MM.1S (cell line): Measurements from ENCODE around the gene ACIN1.

ENCODE experiments used
- DNase-seq: peaks from one replicate; pipeline ENCODE4 v3.0.0-alpha.2; 2015
- H2AFZ ChIP-seq: fragments of 300-600 bp; sonication (generic); 2 replicates; pipeline ENCODE4 v1.6.0; 2016; ENCODE audit warnings: antibody characterized with exemption, low read length
- H3F3A ChIP-seq: fragments of 300-600 bp; sonication (generic); 2 replicates; pipeline ENCODE4 v1.6.1; 2016; ENCODE audit warnings: mild to moderate bottlenecking, antibody characterized with exemption, low read length, moderate library complexity, mixed read lengths; ENCODE audit not compliant: insufficient read depth
- H3K27ac ChIP-seq: fragments of 300-600 bp; sonication (generic); 2 replicates; pipeline ENCODE4 v1.5.1; 2016; ENCODE audit warnings: mild to moderate bottlenecking, low read length
- H3K27me3 ChIP-seq: fragments of 300-600 bp; sonication (generic); replicated peaks from 2 replicates; pipeline ENCODE4 v1.6.0; 2016; ENCODE audit warnings: low read length; ENCODE audit not compliant: insufficient read depth
- H3K36me3 ChIP-seq: fragments of 300-600 bp; sonication (generic); replicated peaks from 2 replicates; pipeline ENCODE4 v1.6.1; 2016; ENCODE audit warnings: mild to moderate bottlenecking, low read length, mixed read lengths; ENCODE audit not compliant: insufficient read depth
- H3K4me1 ChIP-seq: fragments of 300-600 bp; sonication (generic); 2 replicates; pipeline ENCODE4 v1.6.1; 2016; ENCODE audit warnings: low read length, mixed read lengths
- H3K4me2 ChIP-seq: fragments of 300-600 bp; sonication (generic); 2 replicates; pipeline ENCODE4 v1.6.0; 2016; ENCODE audit warnings: low read depth, low read length
- H3K4me3 ChIP-seq: fragments of 300-600 bp; sonication (generic); 2 replicates; pipeline ENCODE4 v1.5.1; 2016; ENCODE audit warnings: low read length, mixed read lengths
- H3K79me2 ChIP-seq: fragments of 300-600 bp; sonication (generic); 2 replicates; pipeline ENCODE4 v1.6.1; 2016; ENCODE audit warnings: mixed run types, low read length, mixed read lengths
- H3K9ac ChIP-seq: fragments of 300-600 bp; sonication (generic); 2 replicates; pipeline ENCODE4 v1.6.1; 2016; ENCODE audit warnings: low read length, mixed read lengths
- H3K9me2 ChIP-seq: fragments of 300-600 bp; sonication (generic); replicated peaks from 2 replicates; pipeline ENCODE4 v1.6.1; 2016; ENCODE audit warnings: mild to moderate bottlenecking, low read length, mixed read lengths; ENCODE audit not compliant: insufficient read depth
- H3K9me3 ChIP-seq: fragments of 300-600 bp; sonication (generic); replicated peaks from 2 replicates; pipeline ENCODE4 v1.6.1; 2016; ENCODE audit warnings: mild to moderate bottlenecking, low read length, mixed read lengths; ENCODE audit not compliant: insufficient read depth
- H4K20me1 ChIP-seq: fragments of 300-600 bp; sonication (generic); 2 replicates; pipeline ENCODE4 v1.6.1; 2016; ENCODE audit warnings: mild to moderate bottlenecking, low read length, moderate library complexity, mixed read lengths; ENCODE audit not compliant: insufficient read depth
- EZH2 ChIP-seq: fragments of 300-600 bp; sonication (generic); optimal IDR thresholded peaks from 2 replicates; pipeline ENCODE3; 2017; ENCODE audit warnings: low read depth, mild to moderate bottlenecking, antibody characterized with exemption, low read length, mixed read lengths
- EZH2phosphoT487 ChIP-seq: fragments of 300-600 bp; sonication (generic); IDR thresholded peaks from 2 replicates; pipeline ENCODE4 v1.6.1; 2018; ENCODE audit warnings: antibody characterized with exemption, low read length
- TF ChIP-seq, protein P1 (sequence below): fragments of 300-600 bp; sonication (generic); IDR thresholded peaks from 2 replicates; pipeline ENCODE4 v1.5.1; 2016; ENCODE audit warnings: antibody characterized with exemption, low read length, mixed read lengths

ACIN1 gene

DNA sequence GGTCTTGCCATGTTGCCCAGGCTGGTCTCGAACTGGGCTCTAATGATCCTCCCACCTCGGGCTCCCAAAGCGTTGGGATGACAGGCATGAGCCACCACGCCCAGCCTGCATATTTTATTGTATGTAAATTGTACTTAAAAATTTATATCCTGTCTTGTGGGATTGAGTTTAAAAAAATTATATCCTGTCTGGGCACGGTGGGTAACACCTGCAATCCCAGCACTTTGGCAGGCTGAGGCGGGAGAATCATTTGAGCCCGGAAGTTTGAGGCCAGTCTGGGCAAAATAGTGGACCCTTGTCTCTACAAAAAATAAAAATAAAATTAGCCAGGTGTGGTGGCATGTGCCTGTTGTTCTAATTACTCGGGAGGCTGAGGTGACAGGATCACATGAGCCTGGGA, 38.0 kb upstream of the ACIN1 start:
- Histone ChIP-seq H3K27me3 (no peaks in the 10 kb centered on the region), H4K20me1 (no peaks in the 10 kb centered on the region), H3K36me3 (no peaks in the 10 kb centered on the region)

DNA sequence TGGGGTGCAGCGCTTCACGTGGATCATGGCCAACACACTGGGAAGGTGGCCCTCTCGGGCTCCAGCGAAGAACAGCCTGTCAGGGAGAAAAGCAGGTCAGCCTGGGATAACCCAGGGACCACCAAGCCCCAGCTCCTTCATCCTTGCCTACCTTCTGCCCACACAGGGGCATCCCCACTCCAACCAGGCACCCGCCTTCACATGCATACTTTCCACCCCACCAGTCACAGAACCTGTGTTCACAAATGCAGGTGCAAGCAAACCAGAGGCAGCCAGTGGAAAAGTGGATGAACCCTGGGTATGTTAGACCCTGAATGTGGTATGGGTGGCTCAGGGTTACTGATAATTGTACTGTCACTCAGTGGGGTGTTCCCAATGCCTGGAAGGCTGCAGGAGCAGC, 36.5 kb upstream of the ACIN1 start:
- no peak overlapping the region for H2AFZ ChIP-seq
- no peak overlapping the region for H3K27ac ChIP-seq
- no peaks in the 10 kb centered on the region for H3K9me2 ChIP-seq
- no peak overlapping the region for H3K4me3 ChIP-seq
- TF ChIP-seq EZH2: no peak
- no peak for TF ChIP-seq EZH2phosphoT487
- TF ChIP-seq, protein P1, sequence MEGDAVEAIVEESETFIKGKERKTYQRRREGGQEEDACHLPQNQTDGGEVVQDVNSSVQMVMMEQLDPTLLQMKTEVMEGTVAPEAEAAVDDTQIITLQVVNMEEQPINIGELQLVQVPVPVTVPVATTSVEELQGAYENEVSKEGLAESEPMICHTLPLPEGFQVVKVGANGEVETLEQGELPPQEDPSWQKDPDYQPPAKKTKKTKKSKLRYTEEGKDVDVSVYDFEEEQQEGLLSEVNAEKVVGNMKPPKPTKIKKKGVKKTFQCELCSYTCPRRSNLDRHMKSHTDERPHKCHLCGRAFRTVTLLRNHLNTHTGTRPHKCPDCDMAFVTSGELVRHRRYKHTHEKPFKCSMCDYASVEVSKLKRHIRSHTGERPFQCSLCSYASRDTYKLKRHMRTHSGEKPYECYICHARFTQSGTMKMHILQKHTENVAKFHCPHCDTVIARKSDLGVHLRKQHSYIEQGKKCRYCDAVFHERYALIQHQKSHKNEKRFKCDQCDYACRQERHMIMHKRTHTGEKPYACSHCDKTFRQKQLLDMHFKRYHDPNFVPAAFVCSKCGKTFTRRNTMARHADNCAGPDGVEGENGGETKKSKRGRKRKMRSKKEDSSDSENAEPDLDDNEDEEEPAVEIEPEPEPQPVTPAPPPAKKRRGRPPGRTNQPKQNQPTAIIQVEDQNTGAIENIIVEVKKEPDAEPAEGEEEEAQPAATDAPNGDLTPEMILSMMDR: no peak
- no peak overlapping the region for H3K4me2 ChIP-seq
- no peaks in the 10 kb centered on the region for H3K36me3 ChIP-seq
- no peak overlapping the region for H3K9ac ChIP-seq
- H3K4me1 ChIP-seq: no peaks in the 10 kb centered on the region
- H3K79me2 ChIP-seq: no peaks in the 10 kb centered on the region
- no peaks in the 10 kb centered on the region for H3K27me3 ChIP-seq
- H3F3A ChIP-seq: no peaks in the 10 kb centered on the region
- H4K20me1 ChIP-seq: no peaks in the 10 kb centered on the region
- DNase-seq: no peak
- no peaks in the 10 kb centered on the region for H3K9me3 ChIP-seq

More for the DNA sequence above, 38.0 kb upstream of the ACIN1 start:
- no peaks in the 10 kb centered on the region for H3K9me3 ChIP-seq
- no peaks in the 10 kb centered on the region for H3K79me2 ChIP-seq
- H3K4me3 ChIP-seq: no peak overlapping the region
- no peak overlapping the region for H3K9ac ChIP-seq
- no peaks in the 10 kb centered on the region for H3K9me2 ChIP-seq
- no peak for DNase-seq
- TF ChIP-seq EZH2: no peak
- TF ChIP-seq, protein P1: no peak
- TF ChIP-seq EZH2phosphoT487: no peak
- H3F3A ChIP-seq: no peaks in the 10 kb centered on the region
- H3K27ac ChIP-seq: no peak overlapping the region
- H3K4me1 ChIP-seq: no peaks in the 10 kb centered on the region
- no peak overlapping the region for H3K4me2 ChIP-seq
- H2AFZ ChIP-seq: no peak overlapping the region

DNA sequence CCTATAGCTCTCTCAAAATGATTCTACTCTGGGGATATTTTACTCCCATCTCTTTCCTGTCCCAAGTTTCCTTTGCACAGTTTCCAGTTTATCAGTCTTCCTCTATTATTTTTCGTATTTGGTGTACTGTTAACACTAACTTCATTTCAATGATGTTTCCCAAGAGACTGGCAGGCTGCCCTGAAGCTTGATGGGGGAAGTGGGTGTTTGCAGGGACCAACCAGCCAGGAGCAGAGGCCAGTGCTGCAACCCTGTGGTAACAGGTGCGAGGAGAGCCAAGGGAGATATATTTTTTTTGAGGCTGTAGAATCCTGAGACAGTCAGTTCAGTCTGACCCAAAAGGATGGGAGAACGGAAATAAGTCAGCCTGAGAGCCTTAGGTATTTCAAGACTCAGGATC, 35.9 kb upstream of the ACIN1 start:
- Histone ChIP-seq H3K9ac (no peak overlapping the region), H3K9me3 (no peaks in the 10 kb centered on the region), H3K4me1 (no peaks in the 10 kb centered on the region), H3F3A (no peaks in the 10 kb centered on the region), H3K36me3 (no peaks in the 10 kb centered on the region), H4K20me1 (no peaks in the 10 kb centered on the region), H3K9me2 (no peaks in the 10 kb centered on the region), H3K79me2 (no peaks in the 10 kb centered on the region), H3K27me3 (no peaks in the 10 kb centered on the region), H2AFZ (no peak overlapping the region), H3K4me3 (no peak overlapping the region), H3K27ac (no peak overlapping the region), H3K4me2 (no peak overlapping the region)
- no peak for DNase-seq
- no peak for TF ChIP-seq EZH2phosphoT487
- TF ChIP-seq, protein P1: no peak
- TF ChIP-seq EZH2: no peak
